CD4-positive, alpha-beta T cell (primary cell): ENCODE data around the gene CCDC50. TPM values are rescaled to one million over a fixed set of nuclear protein-coding genes. Genes with fewer than 3 reads are reported as not detected.

ENCODE experiments used
- ATAC-seq: fragments of 200-7000 bp; cut with Tn5 transposase; one replicate; pipeline ENCODE4 v1.10.0; 2022; ENCODE audit warnings: mild to moderate bottlenecking; ENCODE audit not compliant: poor library complexity
- CTCF ChIA-PET: fragments of 350-600 bp; sonication (Branson Sonifier 250); formaldehyde crosslinking; loops from one replicate; lab custom pipeline; 2021; ENCODE audit warnings: antibody characterized with exemption, inconsistent platforms; lab: Charles Lee
- POLR2A ChIA-PET: fragments of 350-600 bp; sonication (Branson Sonifier 250); formaldehyde crosslinking; loops from one replicate; lab custom pipeline; 2021; ENCODE audit warnings: antibody characterized with exemption, inconsistent platforms; lab: Charles Lee
- DNase-seq, 14 experiments: peaks; one replicate each; pipeline ENCODE4 v3.0.0-alpha.2; 2013 to 2020; ENCODE audit warnings: mixed read lengths in 2 of 14
- H3K27ac ChIP-seq, 2 donors: one replicate each; pipeline versions ENCODE4 v1.5.1 to v1.7.0; 2013; ENCODE audit warnings: low read length in 2 of 2, low read depth in 1 of 2, mild to moderate bottlenecking in 1 of 2
- H3K27me3 ChIP-seq, 2 experiments: 1 replicate in 1 of 2; 2 replicates in 1 of 2; pipeline versions ENCODE4 v1.6.1 to v1.7.0; 2013; ENCODE audit warnings: low read length in 2 of 2, control low read depth in 1 of 2, mild to moderate bottlenecking in 1 of 2, moderate library complexity in 1 of 2; ENCODE audit not compliant: insufficient read depth in 2 of 2, control insufficient read depth in 1 of 2
- H3K36me3 ChIP-seq: one replicate; pipeline ENCODE4 v1.6.1; 2013; ENCODE audit warnings: low read length, control low read depth; ENCODE audit not compliant: insufficient read depth
- H3K4me1 ChIP-seq: one replicate; pipeline ENCODE4 v1.6.1; 2013; ENCODE audit warnings: low read length, control low read depth; ENCODE audit not compliant: insufficient read depth
- H3K4me3 ChIP-seq: one replicate; pipeline ENCODE4 v1.5.1; 2013; ENCODE audit warnings: mild to moderate bottlenecking, low read length, moderate library complexity
- H3K9me3 ChIP-seq, 2 experiments: 1 replicate in 1 of 2; 2 replicates in 1 of 2; pipeline versions ENCODE4 v1.6.1 to v1.7.0; 2013; ENCODE audit warnings: low read length in 2 of 2, mild to moderate bottlenecking in 2 of 2, control low read depth in 1 of 2, moderate library complexity in 1 of 2; ENCODE audit not compliant: control insufficient read depth in 1 of 2, insufficient read depth in 1 of 2
- H3K27ac Mint-ChIP-seq: one replicate; pipeline ENCODE4 v1.8.0; 2020; ENCODE audit warnings: mixed read lengths
- H3K27me3 Mint-ChIP-seq: one replicate; pipeline ENCODE4 v1.8.0; 2021; ENCODE audit warnings: mixed read lengths
- H3K36me3 Mint-ChIP-seq: one replicate; pipeline ENCODE4 v1.8.0; 2021; ENCODE audit warnings: low read depth, mixed read lengths
- H3K4me1 Mint-ChIP-seq: one replicate; pipeline ENCODE4 v1.8.0; 2021; ENCODE audit warnings: low read depth, mixed read lengths
- H3K4me3 Mint-ChIP-seq: one replicate; pipeline ENCODE4 v1.8.0; 2020; ENCODE audit warnings: mild to moderate bottlenecking, mixed read lengths
- H3K9me3 Mint-ChIP-seq: one replicate; pipeline ENCODE4 v1.8.0; 2020; ENCODE audit warnings: mixed read lengths
- CTCF ChIP-seq: fragments of 200-600 bp; IDR thresholded peaks from one replicate; pipeline ENCODE4 v1.8.0; 2022; ENCODE audit warnings: antibody characterized with exemption, mild to moderate bottlenecking
- intact Hi-C, 2 experiments: fragments of 100-400 bp; cut with DNase I in 1 of 2; cut with micrococcal nuclease in 1 of 2; formaldehyde crosslinking; loops; one replicate each; pipeline versions ENCODE4 v1.15.1 to v1.9.0; 2023 to 2025; cut with DNase I, micrococcal nuclease
- total RNA-seq, 174 experiments: library from RNA in 2 of 174; stranded (reverse) in 2 of 174; gene quantifications; one replicate each; pipeline ENCODE4 v1.2.3 and lab custom pipeline; 2021 to 2026

The CCDC50 gene
- total RNA-seq, 2 experiments from 2014 or later, result 16.7 to 16.8 TPM

- H3K27me3 ChIP-seq, result no peaks in the 10 kb centered on the region
- H3K4me1 ChIP-seq, result no peaks in the 10 kb centered on the region
- ATAC-seq (no peak), DNase-seq (no peak)
- POLR2A ChIA-PET, result no interaction called here
- no peak overlapping the region for H3K4me3 Mint-ChIP-seq
- no peaks in the 10 kb centered on the region for H3K4me1 Mint-ChIP-seq
- CTCF ChIA-PET, result no interaction called here
- H3K9me3 ChIP-seq, result peaks cover 0 to 4% of the 10 kb centered on the region in 2 experiments
- no peak overlapping the region for H3K4me3 ChIP-seq
- no peak overlapping the region for H3K27ac Mint-ChIP-seq
- intact Hi-C loops, result no loop called here
- H3K36me3 ChIP-seq, result no peaks in the 10 kb centered on the region
- no peaks in the 10 kb centered on the region for H3K9me3 Mint-ChIP-seq
- H3K36me3 Mint-ChIP-seq, result no peaks in the 10 kb centered on the region
- H3K27ac ChIP-seq, result no peak overlapping the region
- no peaks in the 10 kb centered on the region for H3K27me3 Mint-ChIP-seq
- TF ChIP-seq CTCF, result no peak
Observed at GRCh38 chr3:191301782-191302411, 27.3 kb upstream of the CCDC50 start.

- Histone ChIP-seq H3K4me3 (no peak overlapping the region), H3K9me3 (peaks cover 0 to 4% of the 10 kb centered on the region in 2 experiments), H3K27me3 (no peaks in the 10 kb centered on the region), H3K4me1 (no peaks in the 10 kb centered on the region), H3K36me3 (no peaks in the 10 kb centered on the region), H3K27ac (no peak overlapping the region)
- no peak for TF ChIP-seq CTCF
- Mint-ChIP-seq H3K27ac (no peak overlapping the region), H3K36me3 (no peaks in the 10 kb centered on the region), H3K27me3 (no peaks in the 10 kb centered on the region), H3K4me3 (no peak overlapping the region), H3K4me1 (no peaks in the 10 kb centered on the region), H3K9me3 (no peaks in the 10 kb centered on the region)
- no peak for ATAC-seq
- ChIA-PET POLR2A (no interaction called here), CTCF (no interaction called here)
- no peak for DNase-seq
- intact Hi-C loops, result no loop called here
Observed at GRCh38 chr3:191302451-191302850, 26.7 kb upstream of the CCDC50 start.

- Mint-ChIP-seq H3K9me3 (no peaks in the 10 kb centered on the region), H3K4me1 (no peaks in the 10 kb centered on the region), H3K4me3 (no peak overlapping the region), H3K27ac (no peak overlapping the region), H3K27me3 (no peaks in the 10 kb centered on the region), H3K36me3 (no peaks in the 10 kb centered on the region)
- Histone ChIP-seq H3K9me3 (peaks cover 0 to 4% of the 10 kb centered on the region in 2 experiments), H3K27ac (no peak overlapping the region), H3K4me3 (no peak overlapping the region), H3K36me3 (no peaks in the 10 kb centered on the region), H3K27me3 (no peaks in the 10 kb centered on the region), H3K4me1 (no peaks in the 10 kb centered on the region)
- no peak for DNase-seq
- ChIA-PET POLR2A (no interaction called here), CTCF (no interaction called here)
- TF ChIP-seq CTCF, result no peak
- no peak for ATAC-seq
- intact Hi-C loops, result no loop called here
Observed at GRCh38 chr3:191303596-191303995, 25.6 kb upstream of the CCDC50 start.
